GM06990 (cell line): Measurements from ENCODE around the gene ZNF624.

ENCODE experiments used
- DNase-seq: peaks from one replicate; pipeline ENCODE4 v3.0.0-alpha.2; 2011; ENCODE audit not compliant: insufficient read length; ENCODE audit errors: extremely low read depth
- H3K27me3 ChIP-seq: replicated peaks from 2 replicates; pipeline ENCODE4 v1.6.0; 2011; ENCODE audit warnings: low read length; ENCODE audit not compliant: control insufficient read depth, insufficient read depth
- H3K36me3 ChIP-seq: 2 replicates; pipeline ENCODE4 v1.5.1; 2011; ENCODE audit warnings: low read length; ENCODE audit not compliant: control insufficient read depth, insufficient read depth
- H3K4me3 ChIP-seq: replicated peaks from 2 replicates; pipeline ENCODE4 v1.5.1; 2011; ENCODE audit warnings: low read depth, mild to moderate bottlenecking, control low read depth, low read length
- CTCF ChIP-seq: IDR thresholded peaks from 2 replicates; pipeline ENCODE4 v1.5.1; 2011; ENCODE audit warnings: low read length, control low read depth, mild to moderate bottlenecking, inconsistent platforms; ENCODE audit not compliant: insufficient read depth, poor library complexity, severe bottlenecking

ZNF624 gene

GRCh38 chr17:16589097-16589969 is 64.3 kb downstream of the ZNF624 start:
- TF ChIP-seq CTCF = peak; percentile 99
- peak; percentile 87 for DNase-seq
- Histone ChIP-seq H3K4me3 (peak overlapping the region; percentile 48), H3K27me3 (no peaks in the 10 kb centered on the region; the same call in 1 of the 2 replicates), H3K36me3 (no peaks in the 10 kb centered on the region)

- no peak for TF ChIP-seq CTCF
- Histone ChIP-seq H3K4me3 (no peak overlapping the region), H3K27me3 (no peaks in the 10 kb centered on the region; the same call in 1 of the 2 replicates), H3K36me3 (no peaks in the 10 kb centered on the region)
- no peak for DNase-seq
Observed at GRCh38 chr17:16585796-16586195, 67.9 kb downstream of the ZNF624 start.

GRCh38 chr17:16584273-16584995 is 69.2 kb downstream of the ZNF624 start:
- Histone ChIP-seq H3K4me3 (no peak overlapping the region), H3K36me3 (no peaks in the 10 kb centered on the region), H3K27me3 (no peaks in the 10 kb centered on the region; the same call in 1 of the 2 replicates)
- DNase-seq = peak; percentile 62
- peak; percentile 58 for TF ChIP-seq CTCF

GRCh38 chr17:16583781-16584180 is 69.9 kb downstream of the ZNF624 start:
- Histone ChIP-seq H3K27me3 (no peaks in the 10 kb centered on the region; the same call in 1 of the 2 replicates), H3K4me3 (no peak overlapping the region), H3K36me3 (no peaks in the 10 kb centered on the region)
- no peak for DNase-seq
- no peak for TF ChIP-seq CTCF

- DNase-seq = no peak
- no peak for TF ChIP-seq CTCF
- H3K27me3 ChIP-seq = no peaks in the 10 kb centered on the region
Observed at GRCh38 chr17:16573466-16573865, 80.2 kb downstream of the ZNF624 start.

More at GRCh38 chr17:16573466-16573865, 80.2 kb downstream of the ZNF624 start:
- Histone ChIP-seq H3K4me3 (no peak overlapping the region), H3K36me3 (no peaks in the 10 kb centered on the region)
